ENCODE measurements around the gene SAP130.

DNA sequence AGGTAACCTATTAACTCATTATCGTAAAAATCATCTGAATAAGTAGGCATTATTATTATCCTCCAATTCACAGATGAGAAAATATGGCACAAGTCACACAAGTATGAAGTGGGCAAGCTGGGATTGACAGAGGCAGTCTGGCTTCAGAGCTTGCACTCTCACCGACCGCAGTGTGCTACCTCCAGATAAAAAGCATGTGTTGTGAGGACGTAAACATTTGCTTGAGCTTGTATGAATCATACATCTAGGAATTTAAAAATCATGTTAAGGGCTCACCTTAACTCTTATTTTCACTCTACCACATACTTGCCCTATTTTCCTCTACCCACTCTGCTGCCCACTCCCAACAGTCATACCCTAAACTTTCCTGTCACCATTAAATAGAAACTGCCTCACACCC is 76.8 kb downstream of the SAP130 start:
- TF ChIP-seq FOXA1 (IDR thresholded peaks at IDR 0.05) (no peak), PKNOX1 (IDR thresholded peaks at IDR 0.05) (no peak), ELF4 (IDR thresholded peaks at IDR 0.05) (no peak), BHLHE40 (IDR thresholded peaks at IDR 0.05; ENCODE audit: borderline replicate concordance) (no peak), TARDBP (IDR thresholded peaks at IDR 0.05) (no peak), SUZ12 (IDR thresholded peaks at IDR 0.05) (no peak), CTBP1 (IDR thresholded peaks at IDR 0.05; ENCODE audit: borderline replicate concordance) (no peak), HDGF (IDR thresholded peaks at IDR 0.05; ENCODE audit: borderline replicate concordance) (no peak), ARNT (IDR thresholded peaks at IDR 0.05) (no peak), SP1 (IDR thresholded peaks at IDR 0.05) (no peak), FOXM1 (IDR thresholded peaks at IDR 0.05; ENCODE audit: borderline replicate concordance) (no peak), L3MBTL2 (conservative IDR thresholded peaks at IDR 0.05) (no peak)
